ENCODE data around the gene CRYGS. TPM values are rescaled to one million over a fixed set of nuclear protein-coding genes. Genes with fewer than 3 reads are reported as not detected.

Gene CRYGS
- total and polyA plus RNA-seq, 9 donors: 1.2 to 3.3 (median 2.2) TPM

DNA sequence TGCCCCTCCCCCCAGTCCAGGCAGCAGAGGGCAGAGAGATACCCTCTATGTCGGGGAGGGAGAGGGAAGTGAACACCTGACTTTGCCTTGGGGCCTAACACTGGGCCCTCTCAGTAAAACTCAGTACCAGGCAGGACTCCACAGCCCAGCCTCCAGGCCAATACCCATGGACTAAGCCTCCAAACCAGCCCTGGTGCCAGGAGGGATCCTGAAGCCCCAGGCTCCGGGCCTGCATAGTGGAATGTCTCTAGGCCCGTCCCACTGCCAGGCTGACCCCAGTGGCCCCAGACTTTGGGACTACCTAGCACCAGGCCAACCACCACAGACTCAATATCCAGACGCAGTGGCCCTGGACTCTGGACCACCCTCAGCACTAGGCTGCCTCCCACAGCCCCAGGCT, 46.6 kb downstream of the CRYGS start:
- Histone ChIP-seq H3K27me3 (no peaks in the 10 kb centered on the region), H3K27ac (no peak overlapping the region), H3K4me3 (no peak overlapping the region), H3K9me3 (no peaks in the 10 kb centered on the region), H3K36me3 (no peaks in the 10 kb centered on the region), H3K4me1 (ENCODE audit: insufficient read depth) (peaks cover 2% of the 10 kb centered on the region)
- WGBS, 3 donors: 88 to 93% (median 90%) methylated on average over 4 of the region's 4 CpGs
- intact Hi-C loops (cut with DNase I): no loop called here
- TF ChIP-seq EP300 (IDR thresholded peaks at IDR 0.05): no peak
- TF ChIP-seq, protein P1, sequence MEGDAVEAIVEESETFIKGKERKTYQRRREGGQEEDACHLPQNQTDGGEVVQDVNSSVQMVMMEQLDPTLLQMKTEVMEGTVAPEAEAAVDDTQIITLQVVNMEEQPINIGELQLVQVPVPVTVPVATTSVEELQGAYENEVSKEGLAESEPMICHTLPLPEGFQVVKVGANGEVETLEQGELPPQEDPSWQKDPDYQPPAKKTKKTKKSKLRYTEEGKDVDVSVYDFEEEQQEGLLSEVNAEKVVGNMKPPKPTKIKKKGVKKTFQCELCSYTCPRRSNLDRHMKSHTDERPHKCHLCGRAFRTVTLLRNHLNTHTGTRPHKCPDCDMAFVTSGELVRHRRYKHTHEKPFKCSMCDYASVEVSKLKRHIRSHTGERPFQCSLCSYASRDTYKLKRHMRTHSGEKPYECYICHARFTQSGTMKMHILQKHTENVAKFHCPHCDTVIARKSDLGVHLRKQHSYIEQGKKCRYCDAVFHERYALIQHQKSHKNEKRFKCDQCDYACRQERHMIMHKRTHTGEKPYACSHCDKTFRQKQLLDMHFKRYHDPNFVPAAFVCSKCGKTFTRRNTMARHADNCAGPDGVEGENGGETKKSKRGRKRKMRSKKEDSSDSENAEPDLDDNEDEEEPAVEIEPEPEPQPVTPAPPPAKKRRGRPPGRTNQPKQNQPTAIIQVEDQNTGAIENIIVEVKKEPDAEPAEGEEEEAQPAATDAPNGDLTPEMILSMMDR (IDR thresholded peaks at IDR 0.05): no peak
- TF ChIP-seq POLR2A (IDR thresholded peaks at IDR 0.05): no peak
- DNase-seq: no peak

DNA sequence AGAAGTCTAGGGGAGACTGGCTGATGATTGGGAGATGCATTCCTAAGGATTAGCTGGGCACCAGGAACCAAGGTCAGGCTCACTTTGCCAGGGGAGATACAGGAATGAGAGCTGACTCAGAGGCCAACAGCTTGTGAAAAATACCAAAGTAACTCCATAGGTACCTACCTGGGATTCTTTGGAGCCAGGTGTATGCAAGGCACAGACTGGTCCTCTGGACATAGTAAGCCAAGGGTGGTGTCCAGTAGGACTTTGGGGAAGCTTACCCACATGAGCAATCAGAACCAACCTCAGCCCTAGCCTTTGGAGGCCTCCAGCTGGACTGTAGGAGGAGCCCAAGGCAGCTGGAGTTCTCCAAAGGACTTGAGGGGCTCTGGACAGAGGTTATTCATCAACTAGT, 47.5 kb downstream of the CRYGS start:
- no peaks in the 10 kb centered on the region for H3K27me3 ChIP-seq
- H3K36me3 ChIP-seq: no peaks in the 10 kb centered on the region
- no peak overlapping the region for H3K4me3 ChIP-seq
- intact Hi-C loops (cut with DNase I): no loop called here
- H3K4me1 ChIP-seq (ENCODE audit: insufficient read depth): peaks cover 1% of the 10 kb centered on the region
- H3K27ac ChIP-seq: no peak overlapping the region
- TF ChIP-seq POLR2A (IDR thresholded peaks at IDR 0.05) (no peak), EP300 (IDR thresholded peaks at IDR 0.05) (no peak)
- TF ChIP-seq, protein P1 (IDR thresholded peaks at IDR 0.05): no peak
- no peak for DNase-seq
- no peaks in the 10 kb centered on the region for H3K9me3 ChIP-seq

DNA sequence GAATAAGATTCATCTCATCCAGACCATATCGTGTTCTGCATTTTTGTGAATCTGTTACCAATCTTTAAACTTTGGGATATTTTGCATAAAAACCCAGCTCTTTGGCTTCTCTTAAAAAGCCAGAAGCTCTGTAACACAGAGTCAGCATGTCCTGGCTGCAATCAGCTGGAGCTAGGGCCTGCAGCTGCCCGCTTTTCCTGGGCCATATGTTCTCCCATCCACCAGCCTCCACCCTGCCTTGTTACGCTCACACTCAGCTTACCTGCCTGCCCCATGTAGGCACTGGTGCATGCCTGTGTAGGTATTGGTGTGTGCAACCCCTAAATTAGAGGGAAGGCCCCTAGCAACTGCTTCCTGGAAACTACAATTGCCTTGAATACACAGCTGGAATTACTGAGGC, 48.2 kb downstream of the CRYGS start:
- DNase-seq: no peak
- 83 to 90% (median 84%) methylated on average over 3 of the region's 3 CpGs for whole genome bisulfite sequencing, 3 donors
- intact Hi-C loops (cut with DNase I): no loop called here
- Histone ChIP-seq H3K27me3 (no peaks in the 10 kb centered on the region), H3K4me1 (ENCODE audit: insufficient read depth) (peaks cover 1% of the 10 kb centered on the region), H3K9me3 (no peaks in the 10 kb centered on the region), H3K36me3 (no peaks in the 10 kb centered on the region), H3K27ac (no peak overlapping the region), H3K4me3 (no peak overlapping the region)
- no peak for TF ChIP-seq POLR2A (IDR thresholded peaks at IDR 0.05)
- TF ChIP-seq, protein P1 (IDR thresholded peaks at IDR 0.05): no peak
- TF ChIP-seq EP300 (IDR thresholded peaks at IDR 0.05): no peak

DNA sequence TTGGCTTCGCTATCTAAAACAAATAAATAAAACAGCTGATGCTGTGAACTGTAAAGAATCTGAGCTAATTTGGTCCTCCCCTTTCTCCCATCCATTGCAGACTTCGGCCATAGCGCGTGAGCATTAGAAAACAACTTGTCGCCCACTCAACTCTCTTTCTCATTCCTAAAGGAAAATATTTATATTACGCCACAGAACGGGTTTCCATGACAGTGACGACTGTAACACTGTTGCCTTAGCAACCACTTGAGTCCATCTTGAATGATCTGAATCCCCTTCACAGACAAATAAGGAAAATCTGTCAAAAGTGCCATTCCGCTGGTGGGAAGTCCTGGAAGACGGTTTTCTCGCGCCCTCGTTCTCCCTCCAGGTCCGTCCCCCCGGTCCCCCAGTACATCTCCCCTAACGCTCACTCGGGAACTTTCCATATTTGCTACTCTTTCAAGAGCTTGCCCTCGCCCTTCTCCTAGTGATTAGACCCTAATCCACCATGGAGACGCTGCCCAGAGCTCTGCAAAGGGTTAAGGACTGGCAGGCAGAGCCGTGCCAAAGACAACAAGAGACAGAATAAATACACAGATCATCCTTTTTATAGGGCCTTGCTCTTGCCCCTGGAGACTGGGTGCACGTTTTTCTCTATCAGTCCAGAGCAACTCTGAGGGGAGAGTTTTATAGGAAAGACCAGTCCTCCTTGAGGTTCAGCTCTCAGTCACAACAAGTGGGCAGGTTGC, 50.5 kb downstream of the CRYGS start:
- Histone ChIP-seq H3K9me3 (no peaks in the 10 kb centered on the region), H3K27me3 (no peaks in the 10 kb centered on the region), H3K4me3 (no peak overlapping the region), H3K4me1 (ENCODE audit: insufficient read depth) (peaks cover 1% of the 10 kb centered on the region), H3K36me3 (no peaks in the 10 kb centered on the region), H3K27ac (no peak overlapping the region)
- no peak for DNase-seq
- WGBS, 3 donors: 64 to 68% (median 67%) methylated on average over 21 of the region's 21 CpGs
- TF ChIP-seq POLR2A (IDR thresholded peaks at IDR 0.05) (no peak), EP300 (IDR thresholded peaks at IDR 0.05) (no peak)
- TF ChIP-seq, protein P1 (IDR thresholded peaks at IDR 0.05): no peak
- intact Hi-C loops (cut with DNase I): no loop called here

Data from ovary (tissue), 9 donors.